ENCODE data around the gene ST6GALNAC5.
"Not testable (repeated sequence)": the region's sequence is repeated elsewhere in the genome, so short reads cannot be mapped to it uniquely, and the experiment has no call there.

The ST6GALNAC5 gene

DNA sequence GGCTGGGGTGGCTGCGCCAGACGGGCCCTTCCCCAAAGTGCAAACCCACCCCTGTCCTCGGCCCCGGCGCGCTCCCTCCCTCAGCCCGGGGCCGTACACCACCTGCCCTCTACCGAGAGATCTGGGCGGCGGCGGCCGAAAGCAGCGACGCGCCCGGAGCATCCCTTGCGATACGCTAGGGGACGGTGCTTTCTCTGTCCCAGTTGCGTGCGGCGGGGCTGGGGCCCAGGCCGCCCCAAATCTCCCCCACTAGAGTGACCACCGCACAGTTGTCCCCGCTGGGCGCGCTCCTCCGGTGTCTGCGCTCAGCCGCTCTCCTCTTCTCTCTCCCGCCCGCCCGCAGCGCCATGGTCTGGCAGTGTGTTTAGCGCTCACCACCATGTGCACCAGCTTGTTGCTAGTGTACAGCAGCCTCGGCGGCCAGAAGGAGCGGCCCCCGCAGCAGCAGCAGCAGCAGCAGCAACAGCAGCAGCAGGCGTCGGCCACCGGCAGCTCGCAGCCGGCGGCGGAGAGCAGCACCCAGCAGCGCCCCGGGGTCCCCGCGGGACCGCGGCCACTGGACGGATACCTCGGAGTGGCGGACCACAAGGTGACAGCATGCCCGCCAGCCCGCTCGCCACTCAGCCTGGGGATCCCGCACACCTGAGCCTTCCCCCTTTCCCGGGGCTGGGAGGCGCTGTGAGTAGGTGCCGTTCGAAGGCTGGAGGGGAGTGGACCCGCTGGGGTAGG lies 1.0 kb downstream of the ST6GALNAC5 start:
- peak; percentile 12 for DNase-seq

DNA sequence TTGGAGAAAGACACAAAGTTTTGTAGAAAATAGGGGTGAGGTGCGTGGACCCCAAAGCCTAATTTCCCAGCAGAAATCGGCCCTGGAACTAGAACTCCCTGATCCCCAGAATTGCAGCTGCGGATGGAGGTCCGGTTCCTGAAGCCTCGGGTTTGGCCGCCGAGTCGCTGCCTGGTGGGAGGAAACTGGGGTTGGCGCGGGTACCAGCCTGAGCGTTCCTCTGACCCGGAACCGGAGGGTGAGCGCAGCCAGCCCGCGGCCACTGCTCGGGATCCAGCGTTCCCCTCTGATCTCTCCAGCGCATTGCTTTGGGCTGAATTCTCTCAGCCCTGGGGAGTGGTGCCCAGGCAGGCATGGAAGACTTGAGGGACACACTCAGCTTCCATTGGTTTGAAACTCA lies 1.6 kb downstream of the ST6GALNAC5 start:
- DNase-seq: no peak

GRCh38 chr1:76870037-76870436 lies 2.8 kb downstream of the ST6GALNAC5 start:
- no peak for DNase-seq

- no peak for DNase-seq
These were observed 4.2 kb downstream of the ST6GALNAC5 start for GRCh38 chr1:76871355-76871974.

DNA sequence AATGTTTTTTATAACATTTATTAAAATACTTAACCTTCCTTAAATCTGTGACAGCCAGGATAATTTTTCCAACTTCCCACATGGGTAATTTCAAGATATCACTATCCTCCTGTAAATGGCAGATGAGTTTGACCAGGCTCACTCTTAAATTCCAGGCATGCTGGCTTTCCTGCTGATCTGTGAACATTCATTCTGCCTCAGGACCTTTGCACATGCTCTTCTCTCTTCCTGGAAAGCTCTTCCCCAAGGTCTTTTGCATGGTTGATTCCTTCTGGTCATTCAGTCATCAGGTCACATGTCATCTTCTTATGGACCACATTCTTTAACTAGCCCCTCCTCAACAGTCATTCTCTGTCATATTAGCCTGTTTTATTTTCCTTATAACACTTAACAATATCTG lies 5.7 kb downstream of the ST6GALNAC5 start:
- no peak for DNase-seq

DNA sequence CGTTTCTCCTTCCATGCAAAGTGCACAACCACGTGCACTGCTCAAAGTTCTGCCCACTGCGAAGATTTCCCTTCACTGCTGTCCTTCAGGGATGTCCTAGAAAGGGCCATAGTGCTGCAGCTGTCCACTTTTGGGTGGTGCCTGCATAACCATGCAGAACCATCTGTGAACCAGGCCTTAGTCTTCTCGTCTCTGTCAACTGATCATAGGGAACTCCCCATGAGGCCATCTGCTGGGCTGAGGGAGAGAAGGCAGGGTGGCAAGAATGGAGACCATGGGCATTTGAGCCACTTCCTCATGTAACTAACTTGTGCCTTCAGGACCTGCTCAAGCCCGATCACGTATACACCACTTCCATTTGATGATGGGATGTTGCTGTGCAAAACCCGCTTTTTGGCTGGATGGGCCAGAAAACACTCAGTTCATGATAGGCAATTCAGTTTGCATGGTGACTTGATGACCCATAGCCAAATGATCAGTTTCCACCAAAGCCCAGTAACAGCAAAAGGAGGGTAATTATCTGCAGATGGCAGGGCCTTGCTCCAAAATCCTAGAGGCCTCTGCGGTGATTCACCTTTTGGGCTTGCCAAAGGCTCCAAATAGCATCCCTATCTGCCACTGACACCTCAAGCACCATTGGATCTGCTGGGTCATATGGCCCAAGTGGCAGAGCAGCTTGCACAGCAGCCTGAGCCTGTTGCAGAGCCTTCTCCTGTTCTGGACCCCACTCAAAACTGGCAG lies 9.5 kb downstream of the ST6GALNAC5 start:
- no peak for DNase-seq

GRCh38 chr1:76879014-76879413 lies 11.7 kb downstream of the ST6GALNAC5 start:
- not testable (repeated sequence) for DNase-seq

DNA sequence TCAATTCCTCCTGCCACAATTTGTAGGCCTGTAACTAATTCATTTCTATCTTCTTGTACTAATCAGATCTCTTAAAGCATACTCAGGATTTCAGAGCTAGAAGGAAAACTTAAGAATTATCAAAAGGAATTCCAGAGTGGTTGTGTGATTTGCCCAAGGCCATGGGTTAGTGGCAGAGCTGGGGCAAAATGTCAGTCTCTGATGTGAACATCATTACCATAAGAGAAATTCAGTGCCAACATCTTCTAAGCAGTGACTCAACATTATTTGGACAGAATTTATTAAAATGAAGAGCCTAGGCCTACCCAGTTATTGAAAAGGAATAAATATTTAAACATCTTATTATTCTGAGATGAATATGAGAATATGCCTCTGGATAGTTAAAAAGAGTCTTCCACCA lies 14.5 kb downstream of the ST6GALNAC5 start:
- DNase-seq: no peak

GRCh38 chr1:76891931-76892622 lies 24.8 kb downstream of the ST6GALNAC5 start:
- no peak for DNase-seq

DNA sequence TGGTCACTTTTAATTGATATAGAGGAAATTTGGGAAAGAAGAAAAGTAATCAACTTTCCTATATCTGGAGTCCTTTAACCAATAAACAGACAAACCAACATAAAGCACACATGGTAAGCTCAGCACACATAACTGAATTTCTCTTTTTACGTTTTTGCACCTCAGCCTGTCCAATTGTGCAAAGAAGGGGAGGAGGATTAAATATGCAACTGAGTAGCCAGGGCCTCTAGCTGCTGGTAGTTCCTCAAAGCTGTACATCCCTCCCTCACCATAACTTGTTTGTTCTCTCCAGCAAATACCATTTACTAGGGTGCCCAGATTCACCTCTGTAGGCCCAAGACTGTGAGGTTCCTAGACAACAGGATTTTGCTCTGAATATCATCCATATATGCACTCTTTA lies 25.4 kb downstream of the ST6GALNAC5 start:
- DNase-seq: no peak

DNA sequence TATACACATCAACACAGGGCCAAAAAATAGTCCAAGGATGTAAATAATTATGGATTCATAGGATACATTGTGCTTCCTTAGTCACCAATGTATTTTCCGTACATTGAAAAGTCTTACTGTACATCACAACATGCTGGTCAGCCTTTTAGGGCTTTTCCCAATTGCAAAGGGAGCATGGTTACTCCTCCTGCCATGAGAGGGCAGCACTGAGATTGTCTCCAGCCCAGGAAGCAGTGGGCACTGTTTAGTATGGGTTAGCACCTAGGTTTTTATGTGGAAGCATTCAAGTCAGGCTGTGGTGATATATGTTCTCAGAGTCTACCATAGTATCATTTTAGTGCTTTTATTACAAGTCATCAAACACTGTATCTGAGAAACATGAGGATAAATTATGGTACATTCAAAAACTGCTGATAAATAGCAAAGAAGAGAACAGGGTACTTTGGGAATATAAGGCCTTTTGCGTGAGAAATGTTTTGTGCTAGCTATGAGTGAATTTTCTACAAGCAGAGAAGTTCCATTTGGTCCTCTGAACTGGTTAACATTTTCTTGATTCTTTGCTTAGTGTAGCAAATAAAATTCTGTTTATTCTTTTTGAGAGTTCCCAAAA lies 34.0 kb downstream of the ST6GALNAC5 start:
- peak; percentile 37 for DNase-seq

DNA sequence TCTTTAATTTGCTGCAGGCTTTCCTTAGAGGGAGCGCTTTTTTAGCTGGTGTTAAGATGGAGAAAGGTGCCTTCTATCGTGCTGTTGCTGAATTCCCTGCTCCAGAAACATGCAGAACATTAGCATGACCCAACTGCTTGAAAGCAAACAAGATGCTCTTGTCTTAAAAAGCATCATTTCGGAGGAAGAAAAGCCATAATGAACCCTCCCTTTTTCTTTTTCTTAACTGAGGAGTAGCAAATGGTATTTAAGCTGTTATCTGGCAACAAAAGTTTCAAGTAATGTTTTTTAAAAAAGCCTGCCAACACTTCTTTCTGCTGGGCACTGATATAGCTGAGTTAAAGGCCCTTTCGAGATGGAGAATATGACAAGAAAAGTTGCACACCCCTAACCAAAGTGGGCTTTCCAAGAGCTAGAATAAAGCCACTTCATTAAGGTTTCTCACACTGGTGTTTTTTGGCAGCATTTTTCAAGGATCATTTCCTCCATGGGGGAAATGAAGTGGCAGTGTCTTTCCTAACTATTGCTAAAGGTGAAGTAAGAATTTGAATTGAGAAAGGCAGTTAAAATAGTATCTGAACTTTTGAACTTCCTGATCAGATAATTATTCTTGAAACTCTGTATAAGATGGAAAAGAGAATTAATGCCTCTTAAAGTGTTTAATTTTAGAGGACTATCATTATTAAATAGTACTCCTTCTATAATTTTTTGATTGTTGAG lies 38.8 kb downstream of the ST6GALNAC5 start:
- no peak for DNase-seq

DNA sequence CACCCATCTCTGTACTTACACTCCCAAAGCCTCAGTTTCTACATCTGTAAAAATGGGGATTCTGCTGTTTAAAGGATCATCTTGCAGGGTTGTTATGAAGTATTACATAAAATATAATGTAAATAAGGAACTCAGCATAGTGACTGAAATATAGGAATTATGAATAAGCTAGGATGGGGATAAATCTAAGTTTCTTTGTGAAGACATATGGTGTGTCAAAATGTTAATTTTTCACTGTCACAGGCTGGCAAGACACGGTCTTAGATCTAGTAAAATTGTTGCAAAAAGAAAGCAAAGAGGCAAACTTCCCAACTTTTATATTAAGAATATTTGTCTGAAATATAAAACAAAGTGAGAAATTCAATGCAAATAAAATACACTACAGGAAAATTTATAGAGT lies 42.0 kb downstream of the ST6GALNAC5 start:
- DNase-seq: no peak

DNA sequence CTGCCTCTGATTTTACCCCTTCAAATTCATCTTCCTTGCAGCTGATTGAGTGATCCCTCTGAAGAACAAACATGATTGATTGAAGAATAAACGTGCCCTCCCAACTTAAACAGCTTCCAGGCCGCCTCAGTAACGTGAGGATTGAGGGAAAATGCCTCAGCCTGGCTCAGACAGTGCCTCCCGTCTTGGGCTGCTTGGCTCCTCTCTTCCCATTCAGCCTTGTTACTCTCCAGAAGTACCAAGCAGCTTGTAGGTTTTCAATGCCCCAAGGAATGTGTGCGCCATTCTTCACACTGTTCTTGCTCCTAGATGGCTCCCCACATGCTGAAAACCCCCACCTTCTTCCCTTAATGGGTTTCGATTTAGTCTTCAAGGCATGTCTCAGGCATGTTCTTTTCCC lies 51.8 kb downstream of the ST6GALNAC5 start:
- DNase-seq: no peak

- no peak for DNase-seq
These were observed 54.3 kb downstream of the ST6GALNAC5 start for GRCh38 chr1:76921590-76921989.

- DNase-seq: no peak
These were observed 58.5 kb downstream of the ST6GALNAC5 start for GRCh38 chr1:76925825-76926224.

- DNase-seq: no peak
These were observed 61.2 kb downstream of the ST6GALNAC5 start for GRCh38 chr1:76928522-76928921.

DNA sequence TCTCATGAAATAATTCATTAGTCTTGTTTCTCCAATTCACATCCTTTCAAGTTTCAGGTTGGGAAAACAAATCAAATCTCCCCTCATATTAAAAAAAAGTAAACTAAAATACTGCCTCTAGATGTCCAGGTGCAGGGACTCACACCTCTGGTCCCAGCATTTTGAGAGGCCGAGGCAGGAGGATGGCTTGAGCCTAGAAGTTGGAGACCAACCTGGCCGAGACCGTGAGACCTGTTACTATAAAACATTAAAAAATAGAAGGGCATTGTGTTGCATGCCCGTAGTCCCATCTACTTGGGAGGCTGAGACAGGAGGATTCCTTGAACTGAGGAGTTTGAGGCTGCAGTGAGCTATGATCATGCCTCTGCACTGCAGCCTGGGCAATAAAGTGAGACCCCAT lies 61.9 kb downstream of the ST6GALNAC5 start:
- no peak for DNase-seq

DNA sequence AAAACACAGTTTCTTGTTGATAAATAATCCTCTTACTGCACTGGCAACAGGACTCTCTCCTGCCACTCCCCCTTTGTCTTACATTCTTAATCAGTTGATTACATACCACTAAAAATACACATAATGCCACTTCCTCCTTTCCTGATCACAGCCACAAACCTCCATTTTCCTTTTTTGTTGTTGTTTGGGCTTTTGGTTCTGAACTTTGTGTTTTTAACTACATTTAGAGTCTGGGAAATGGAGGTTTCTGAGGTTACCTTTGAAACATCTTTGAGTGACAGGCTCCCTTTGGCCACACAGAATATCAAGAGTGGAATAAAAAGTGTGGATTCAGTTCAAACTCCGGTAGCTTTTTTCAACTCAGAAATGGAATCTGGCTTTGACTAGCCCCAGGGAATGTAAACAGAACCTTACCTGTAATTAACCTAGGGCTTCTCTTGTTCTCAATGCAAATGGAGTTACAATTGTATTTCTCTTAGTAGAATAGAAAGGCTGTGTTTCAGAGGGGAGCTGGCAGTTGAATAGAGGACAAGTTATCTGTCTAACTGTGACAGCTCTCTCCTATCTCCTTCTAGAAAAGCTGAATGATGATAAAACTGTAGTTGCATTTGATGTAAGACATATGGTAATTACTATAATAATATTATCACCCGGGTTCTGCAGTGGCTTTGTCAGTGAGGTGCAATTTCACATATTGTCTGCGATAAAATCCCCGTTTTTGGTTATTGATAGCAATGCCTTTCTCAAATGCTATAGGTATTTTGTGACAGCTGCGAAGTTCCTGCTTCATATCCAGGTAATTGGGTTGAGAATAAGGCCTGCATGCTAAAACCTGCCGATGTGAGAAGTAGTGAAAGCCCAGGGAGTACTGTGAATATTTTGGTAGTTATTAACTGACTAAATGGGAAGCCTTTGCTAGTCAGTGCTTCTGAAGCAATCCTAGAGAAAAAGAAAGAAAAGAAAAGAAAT lies 66.9 kb downstream of the ST6GALNAC5 start:
- no peak for DNase-seq

DNA sequence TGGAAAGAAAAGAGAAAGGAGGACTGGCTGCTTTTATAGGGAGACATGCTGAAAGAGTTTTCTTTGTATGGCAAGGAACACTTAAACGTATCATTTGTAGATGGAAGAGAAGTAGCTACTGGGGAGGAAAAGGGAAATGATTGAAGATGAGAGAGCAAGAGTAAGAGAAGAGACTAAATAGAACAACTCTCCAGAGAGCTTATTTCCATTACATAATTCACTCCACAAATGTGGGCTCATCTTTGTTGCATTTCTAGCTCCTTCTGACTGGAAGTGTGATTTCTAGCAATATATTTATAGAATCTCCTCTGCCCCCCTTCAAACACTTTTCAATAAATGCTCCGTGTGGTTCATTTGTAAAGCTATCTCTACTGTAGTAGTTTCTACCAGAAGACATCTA lies 71.0 kb downstream of the ST6GALNAC5 start:
- DNase-seq: no peak
